ENCODE data around the gene PLD1. TPM values are rescaled to one million over a fixed set of nuclear protein-coding genes. Genes with fewer than 3 reads are reported as not detected.

Gene PLD1
- total RNA-seq, 1 donor from 2014 or later: 20.4 TPM

- no peak for DNase-seq (ENCODE audit: low read depth)
Observed at GRCh38 chr3:171745577-171746319, 64.5 kb downstream of the PLD1 start.

- DNase-seq (ENCODE audit: low read depth): no peak
Observed at GRCh38 chr3:171744158-171744741, 66.0 kb downstream of the PLD1 start.

- DNase-seq (ENCODE audit: low read depth): no peak
Observed at GRCh38 chr3:171743327-171744157, 66.7 kb downstream of the PLD1 start.

- no peak for DNase-seq (ENCODE audit: low read depth)
Observed at GRCh38 chr3:171741377-171741776, 68.9 kb downstream of the PLD1 start.

- no peak for DNase-seq (ENCODE audit: low read depth)
Observed at GRCh38 chr3:171736556-171736955, 73.7 kb downstream of the PLD1 start.

GRCh38 chr3:171733561-171733960, 76.7 kb downstream of the PLD1 start:
- no peak for DNase-seq (ENCODE audit: low read depth)

GRCh38 chr3:171732756-171733155, 77.5 kb downstream of the PLD1 start:
- DNase-seq (ENCODE audit: low read depth): no peak

GRCh38 chr3:171731691-171732090, 78.6 kb downstream of the PLD1 start:
- DNase-seq (ENCODE audit: low read depth): no peak

- no peak for DNase-seq (ENCODE audit: low read depth)
Observed at GRCh38 chr3:171729452-171730334, 80.6 kb downstream of the PLD1 start.

- DNase-seq (ENCODE audit: low read depth): no peak
Observed at GRCh38 chr3:171727288-171727687, 83.0 kb downstream of the PLD1 start.

- no peak for DNase-seq (ENCODE audit: low read depth)
Observed at GRCh38 chr3:171718493-171719185, 91.6 kb downstream of the PLD1 start.

GRCh38 chr3:171715155-171715554, 95.1 kb downstream of the PLD1 start:
- DNase-seq (ENCODE audit: low read depth): no peak

GRCh38 chr3:171712171-171712938, 97.9 kb downstream of the PLD1 start:
- DNase-seq (ENCODE audit: low read depth): no peak

GRCh38 chr3:171711461-171712170, 98.7 kb downstream of the PLD1 start:
- no peak for DNase-seq (ENCODE audit: low read depth)

GRCh38 chr3:171710359-171710758, 99.9 kb downstream of the PLD1 start:
- no peak for DNase-seq (ENCODE audit: low read depth)

GRCh38 chr3:171704814-171705213, 105.5 kb downstream of the PLD1 start:
- DNase-seq (ENCODE audit: low read depth): no peak

- DNase-seq (ENCODE audit: low read depth): peak; percentile 35
Observed at GRCh38 chr3:171704002-171704401, 106.3 kb downstream of the PLD1 start.

GRCh38 chr3:171703144-171703543, 107.1 kb downstream of the PLD1 start:
- no peak for DNase-seq (ENCODE audit: low read depth)

GRCh38 chr3:171700653-171701052, 109.6 kb downstream of the PLD1 start:
- peak; percentile 11 for DNase-seq (ENCODE audit: low read depth)

GRCh38 chr3:171700157-171700556, 110.1 kb downstream of the PLD1 start:
- DNase-seq (ENCODE audit: low read depth): no peak

Data from renal cortical epithelial cell (primary cell).